Chondrocyte (in vitro differentiated cells): Measurements from ENCODE around the gene IRF3. TPM values are rescaled to one million over a fixed set of nuclear protein-coding genes. Genes with fewer than 3 reads are reported as not detected.
"Not testable (repeated sequence)": the region's sequence is repeated elsewhere in the genome, so short reads cannot be mapped to it uniquely, and the experiment has no call there.

Experiments used
- DNase-seq: peaks from one replicate; pipeline ENCODE4 v3.0.0; 2021; ENCODE audit warnings: mixed read lengths, low spot score
- H3K27ac Mint-ChIP-seq: one replicate; pipeline ENCODE4 v1.8.0; 2021; ENCODE audit warnings: mild to moderate bottlenecking, moderate library complexity, mixed read lengths; ENCODE audit not compliant: unreplicated experiment
- H3K27me3 Mint-ChIP-seq: 2 replicates; pipeline ENCODE4 v1.8.0; 2021; ENCODE audit warnings: low read depth, mixed read lengths
- H3K36me3 Mint-ChIP-seq: 2 replicates; pipeline ENCODE4 v1.8.0; 2021; ENCODE audit warnings: low read depth, mixed read lengths
- H3K4me1 Mint-ChIP-seq: 2 replicates; pipeline ENCODE4 v1.8.0; 2021; ENCODE audit warnings: low read depth, mild to moderate bottlenecking, mixed read lengths
- H3K4me3 Mint-ChIP-seq: one replicate; pipeline ENCODE4 v1.8.0; 2021; ENCODE audit warnings: mild to moderate bottlenecking, moderate library complexity, mixed read lengths; ENCODE audit not compliant: unreplicated experiment
- H3K9me3 Mint-ChIP-seq: 2 replicates; pipeline ENCODE4 v1.8.0; 2021; ENCODE audit warnings: low read depth, mixed read lengths
- total RNA-seq: library from RNA; stranded (reverse); gene quantifications from 3 replicates; pipeline ENCODE4 v1.2.1, GENCODE V29; 2021
- TF ChIP-seq, protein P1 (sequence below): fragments of 200-600 bp; sonication (generic); IDR thresholded peaks from 2 replicates; pipeline ENCODE4 v1.5.0; 2021; ENCODE audit warnings: antibody characterized with exemption, mild to moderate bottlenecking, moderate library complexity

Gene IRF3
- total RNA-seq, 1 donor from 2014 or later: 53.0 TPM

DNA sequence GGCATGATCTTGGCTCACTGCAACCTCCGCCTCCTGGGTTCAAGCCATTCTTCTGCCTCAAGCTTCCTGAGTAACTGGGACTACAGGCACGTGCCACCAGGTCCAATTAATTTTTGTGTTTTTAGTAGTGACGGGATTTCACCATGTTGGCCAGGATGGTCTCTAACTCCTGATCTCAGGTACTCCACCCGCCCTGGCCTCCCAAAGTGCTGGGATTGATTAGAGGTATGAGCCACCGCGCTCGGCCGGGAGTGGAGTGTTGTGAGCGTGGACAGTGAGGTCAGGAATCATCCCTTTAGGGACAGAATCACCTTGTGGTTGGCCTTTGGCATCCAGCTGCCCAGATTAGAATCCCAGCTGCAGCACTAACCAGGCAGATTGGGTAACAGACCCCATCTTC lies 36.0 kb downstream of the IRF3 start:
- peaks cover 5% of the 10 kb centered on the region for H3K36me3 Mint-ChIP-seq
- H3K27ac Mint-ChIP-seq: no peak overlapping the region
- no peak overlapping the region for H3K4me3 Mint-ChIP-seq
- H3K27me3 Mint-ChIP-seq: no peaks in the 10 kb centered on the region
- H3K9me3 Mint-ChIP-seq: no peaks in the 10 kb centered on the region
- DNase-seq: no peak
- peaks cover 15% of the 10 kb centered on the region for H3K4me1 Mint-ChIP-seq
- TF ChIP-seq, protein P1, sequence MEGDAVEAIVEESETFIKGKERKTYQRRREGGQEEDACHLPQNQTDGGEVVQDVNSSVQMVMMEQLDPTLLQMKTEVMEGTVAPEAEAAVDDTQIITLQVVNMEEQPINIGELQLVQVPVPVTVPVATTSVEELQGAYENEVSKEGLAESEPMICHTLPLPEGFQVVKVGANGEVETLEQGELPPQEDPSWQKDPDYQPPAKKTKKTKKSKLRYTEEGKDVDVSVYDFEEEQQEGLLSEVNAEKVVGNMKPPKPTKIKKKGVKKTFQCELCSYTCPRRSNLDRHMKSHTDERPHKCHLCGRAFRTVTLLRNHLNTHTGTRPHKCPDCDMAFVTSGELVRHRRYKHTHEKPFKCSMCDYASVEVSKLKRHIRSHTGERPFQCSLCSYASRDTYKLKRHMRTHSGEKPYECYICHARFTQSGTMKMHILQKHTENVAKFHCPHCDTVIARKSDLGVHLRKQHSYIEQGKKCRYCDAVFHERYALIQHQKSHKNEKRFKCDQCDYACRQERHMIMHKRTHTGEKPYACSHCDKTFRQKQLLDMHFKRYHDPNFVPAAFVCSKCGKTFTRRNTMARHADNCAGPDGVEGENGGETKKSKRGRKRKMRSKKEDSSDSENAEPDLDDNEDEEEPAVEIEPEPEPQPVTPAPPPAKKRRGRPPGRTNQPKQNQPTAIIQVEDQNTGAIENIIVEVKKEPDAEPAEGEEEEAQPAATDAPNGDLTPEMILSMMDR: no peak

DNA sequence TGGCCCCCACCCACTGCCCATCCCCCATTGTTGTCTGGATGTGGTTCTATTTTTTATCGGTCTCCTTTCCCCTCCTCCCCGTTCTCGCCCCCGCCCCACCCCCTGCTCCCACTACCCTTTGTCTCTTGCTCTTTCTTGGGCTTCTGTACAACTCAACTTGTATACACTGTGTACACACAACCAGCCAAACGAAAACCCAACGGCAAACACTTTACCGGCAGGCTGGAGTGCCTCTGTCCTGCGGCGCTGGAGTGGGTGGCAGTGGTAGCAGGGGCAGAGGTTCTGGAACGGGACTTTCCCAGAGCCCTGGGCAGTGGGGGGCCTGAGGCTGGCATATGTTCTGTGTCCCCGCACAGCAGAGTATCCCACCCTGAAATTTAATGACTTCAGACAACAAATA lies 39.4 kb downstream of the IRF3 start:
- Mint-ChIP-seq H3K27ac (no peak overlapping the region), H3K4me3 (no peak overlapping the region), H3K9me3 (no peaks in the 10 kb centered on the region), H3K27me3 (no peaks in the 10 kb centered on the region), H3K4me1 (peaks cover 7% of the 10 kb centered on the region), H3K36me3 (peaks cover 12% of the 10 kb centered on the region)
- TF ChIP-seq, protein P1: no peak
- DNase-seq: no peak

- Mint-ChIP-seq H3K9me3 (no peaks in the 10 kb centered on the region), H3K4me3 (no peak overlapping the region), H3K27me3 (no peaks in the 10 kb centered on the region), H3K27ac (no peak overlapping the region), H3K4me1 (no peaks in the 10 kb centered on the region), H3K36me3 (peaks cover 12% of the 10 kb centered on the region)
- TF ChIP-seq, protein P1: no peak
- no peak for DNase-seq
Measured at GRCh38 chr19:49624967-49625910, 40.4 kb downstream of the IRF3 start.

DNA sequence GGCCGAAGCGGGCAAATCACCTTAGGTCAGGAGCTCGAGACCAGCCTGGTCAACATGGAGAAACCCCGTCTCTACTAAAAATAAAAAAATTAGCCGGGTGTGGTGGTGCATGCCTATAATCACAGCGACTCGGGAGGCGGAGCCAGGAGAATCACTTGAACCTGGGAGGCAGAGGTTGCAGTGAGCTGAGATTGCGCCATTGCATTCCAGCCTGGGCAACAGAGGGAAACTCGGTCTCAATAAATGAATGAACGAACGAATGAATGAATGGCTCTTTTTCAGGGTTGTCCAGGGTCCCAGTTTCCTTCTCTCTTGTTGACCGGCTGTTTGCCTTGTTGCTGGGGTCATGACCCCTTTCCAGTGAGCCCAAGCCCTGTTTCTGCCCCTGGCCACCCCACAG lies 47.8 kb downstream of the IRF3 start:
- Mint-ChIP-seq H3K4me1 (peaks cover 13% of the 10 kb centered on the region), H3K36me3 (peaks cover 30% of the 10 kb centered on the region)
- not testable (repeated sequence) for H3K27ac Mint-ChIP-seq, H3K4me3 Mint-ChIP-seq, H3K27me3 Mint-ChIP-seq, DNase-seq, H3K9me3 Mint-ChIP-seq

DNA sequence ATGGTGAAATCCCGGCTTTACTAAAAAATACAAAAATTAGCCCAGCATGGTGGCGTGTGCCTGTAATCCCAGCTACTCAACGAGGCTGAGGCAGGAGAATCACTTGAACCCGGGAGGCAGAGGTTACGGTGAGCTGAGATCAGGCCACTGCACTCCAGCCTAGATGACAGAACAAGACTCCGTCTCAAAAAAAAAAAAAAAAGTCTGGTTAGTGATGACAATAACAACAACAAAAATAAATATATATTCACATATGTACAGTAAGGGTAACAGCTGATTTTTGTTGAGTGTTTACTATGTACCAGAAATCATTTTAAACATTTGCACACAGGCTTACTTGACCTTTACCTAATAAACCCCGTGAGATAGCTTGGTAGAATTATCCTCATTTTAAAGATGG lies 48.7 kb downstream of the IRF3 start:
- no peak for DNase-seq
- no peaks in the 10 kb centered on the region for H3K9me3 Mint-ChIP-seq
- H3K27me3 Mint-ChIP-seq: no peaks in the 10 kb centered on the region
- no peak overlapping the region for H3K27ac Mint-ChIP-seq
- peaks cover 28% of the 10 kb centered on the region for H3K36me3 Mint-ChIP-seq
- TF ChIP-seq, protein P1: no peak
- H3K4me1 Mint-ChIP-seq: peaks cover 17% of the 10 kb centered on the region
- H3K4me3 Mint-ChIP-seq: no peak overlapping the region

DNA sequence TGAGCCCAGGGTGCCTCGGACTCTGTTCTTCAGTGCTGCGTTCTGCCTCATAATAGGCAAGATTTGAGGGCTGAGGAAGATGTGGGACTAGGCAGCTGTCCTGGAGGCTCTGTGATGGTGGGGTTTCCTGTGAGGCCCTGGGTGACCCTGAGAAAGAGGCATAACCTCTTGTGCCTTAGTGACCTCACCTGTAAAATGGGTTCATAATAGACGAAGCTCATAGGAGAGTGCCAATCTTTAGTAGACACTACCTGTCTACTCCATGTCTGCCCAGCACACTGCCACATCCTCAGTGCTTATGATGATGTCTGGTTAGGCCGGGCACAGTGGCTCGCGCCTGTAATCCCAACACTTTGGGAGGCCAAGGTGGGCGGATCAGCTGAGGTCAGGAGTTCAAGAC lies 49.1 kb downstream of the IRF3 start:
- H3K9me3 Mint-ChIP-seq: no peaks in the 10 kb centered on the region
- no peak overlapping the region for H3K27ac Mint-ChIP-seq
- no peaks in the 10 kb centered on the region for H3K27me3 Mint-ChIP-seq
- peaks cover 17% of the 10 kb centered on the region for H3K4me1 Mint-ChIP-seq
- peaks cover 26% of the 10 kb centered on the region for H3K36me3 Mint-ChIP-seq
- TF ChIP-seq, protein P1: no peak
- DNase-seq: no peak
- no peak overlapping the region for H3K4me3 Mint-ChIP-seq
